Hepatocyte (in vitro differentiated cells): ENCODE measurements around the gene S100A16.

Experiments
- EZH2 ChIP-seq: fragments of 200-600 bp; sonication (generic); IDR thresholded peaks from 2 replicates; pipeline ENCODE4 v1.6.1; 2016; ENCODE audit warnings: antibody characterized with exemption, mild to moderate bottlenecking, borderline replicate concordance
- TF ChIP-seq, protein P1 (sequence below): fragments of 200-600 bp; sonication (generic); IDR thresholded peaks from 2 replicates; pipeline ENCODE4 v1.5.1; 2016; ENCODE audit warnings: antibody characterized with exemption, mild to moderate bottlenecking; ENCODE audit not compliant: poor library complexity

DNA sequence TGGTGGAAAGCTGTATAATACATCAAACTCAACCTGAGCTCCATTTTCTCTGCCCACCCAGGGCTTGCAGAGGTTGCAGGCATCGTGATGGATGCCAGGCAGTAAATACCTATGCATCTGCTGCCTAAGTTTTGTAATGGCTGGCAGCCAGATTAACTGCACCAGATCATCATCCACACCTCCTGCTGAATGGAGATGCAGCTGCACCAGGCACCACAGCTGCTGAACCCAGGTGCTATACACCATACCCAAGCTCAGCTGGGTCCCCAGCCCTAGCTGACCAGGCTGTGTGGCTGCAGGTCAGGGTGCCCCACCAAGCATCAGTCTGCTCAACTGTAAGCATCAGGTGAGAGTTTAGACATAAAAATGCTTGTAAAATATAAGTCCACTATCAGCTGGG lies 38.8 kb upstream of the S100A16 start:
- TF ChIP-seq, protein P1, sequence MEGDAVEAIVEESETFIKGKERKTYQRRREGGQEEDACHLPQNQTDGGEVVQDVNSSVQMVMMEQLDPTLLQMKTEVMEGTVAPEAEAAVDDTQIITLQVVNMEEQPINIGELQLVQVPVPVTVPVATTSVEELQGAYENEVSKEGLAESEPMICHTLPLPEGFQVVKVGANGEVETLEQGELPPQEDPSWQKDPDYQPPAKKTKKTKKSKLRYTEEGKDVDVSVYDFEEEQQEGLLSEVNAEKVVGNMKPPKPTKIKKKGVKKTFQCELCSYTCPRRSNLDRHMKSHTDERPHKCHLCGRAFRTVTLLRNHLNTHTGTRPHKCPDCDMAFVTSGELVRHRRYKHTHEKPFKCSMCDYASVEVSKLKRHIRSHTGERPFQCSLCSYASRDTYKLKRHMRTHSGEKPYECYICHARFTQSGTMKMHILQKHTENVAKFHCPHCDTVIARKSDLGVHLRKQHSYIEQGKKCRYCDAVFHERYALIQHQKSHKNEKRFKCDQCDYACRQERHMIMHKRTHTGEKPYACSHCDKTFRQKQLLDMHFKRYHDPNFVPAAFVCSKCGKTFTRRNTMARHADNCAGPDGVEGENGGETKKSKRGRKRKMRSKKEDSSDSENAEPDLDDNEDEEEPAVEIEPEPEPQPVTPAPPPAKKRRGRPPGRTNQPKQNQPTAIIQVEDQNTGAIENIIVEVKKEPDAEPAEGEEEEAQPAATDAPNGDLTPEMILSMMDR = no peak
- TF ChIP-seq EZH2 = no peak
